Measurements from ENCODE around the gene PRKG1. TPM values are rescaled to one million over a fixed set of nuclear protein-coding genes. Genes with fewer than 3 reads are reported as not detected.

The PRKG1 gene
- total and polyA plus RNA-seq, 7 experiments from 2014 or later, result 0.19 TPM; not detected in 6

DNA sequence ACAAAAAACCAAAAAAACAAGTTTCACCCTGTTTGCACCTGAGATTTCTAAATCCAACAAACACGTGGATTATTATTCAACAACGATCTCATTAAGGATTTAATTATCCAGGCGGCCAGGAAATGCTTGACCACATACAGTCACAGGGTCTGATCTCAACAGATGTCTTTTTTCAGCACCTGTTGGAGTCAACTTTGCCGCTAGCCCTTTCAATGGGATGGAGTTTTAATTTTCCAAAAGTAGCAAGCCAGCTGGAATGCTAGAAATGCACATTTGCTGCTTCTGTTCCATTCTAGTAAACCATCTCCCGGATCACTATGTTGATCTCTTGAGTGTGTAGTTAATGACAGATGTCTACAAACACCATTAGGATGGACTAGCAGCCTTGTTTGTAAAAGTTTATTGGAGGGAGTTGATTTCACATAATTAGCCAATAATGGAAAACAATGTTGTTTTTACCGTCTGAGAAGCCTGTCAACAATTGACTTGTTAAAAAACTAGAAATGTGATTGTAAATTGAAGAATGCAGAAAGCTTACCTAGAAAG lies 1175.6 kb downstream of the PRKG1 start:
- Histone ChIP-seq H3K27ac (ENCODE audit: low read depth, low read length) (no peak overlapping the region), H3K9me3 (ENCODE audit: control insufficient read depth in 2 of 3, low read length in 3 of 3) (no peaks in the 10 kb centered on the region), H3K4me1 (ENCODE audit: control insufficient read depth in 2 of 2, insufficient read depth in 2 of 2, low read length in 2 of 2) (no peaks in the 10 kb centered on the region), H3K36me3 (ENCODE audit: control insufficient read depth in 2 of 3, insufficient read depth in 3 of 3, low read length in 3 of 3) (no peaks in the 10 kb centered on the region), H3K27me3 (ENCODE audit: control insufficient read depth in 2 of 2, insufficient read depth in 2 of 2, low read length in 2 of 2) (no peaks in the 10 kb centered on the region), H3K4me3 (ENCODE audit: low read length) (no peak overlapping the region)
- Mint-ChIP-seq H3K27me3 (no peaks in the 10 kb centered on the region), H3K27ac (no peak overlapping the region), H3K9me3 (peaks cover 0 to 2% (median 0%) of the 10 kb centered on the region in 11 donors), H3K36me3 (no peaks in the 10 kb centered on the region), H3K4me1 (no peaks in the 10 kb centered on the region), H3K4me3 (no peak overlapping the region)
- ATAC-seq (no peak), DNase-seq (no peak)
- ChIA-PET POLR2A (no interaction called here), CTCF (no interaction called here)
- intact Hi-C loops (cut with micrococcal nuclease), result no loop called here

DNA sequence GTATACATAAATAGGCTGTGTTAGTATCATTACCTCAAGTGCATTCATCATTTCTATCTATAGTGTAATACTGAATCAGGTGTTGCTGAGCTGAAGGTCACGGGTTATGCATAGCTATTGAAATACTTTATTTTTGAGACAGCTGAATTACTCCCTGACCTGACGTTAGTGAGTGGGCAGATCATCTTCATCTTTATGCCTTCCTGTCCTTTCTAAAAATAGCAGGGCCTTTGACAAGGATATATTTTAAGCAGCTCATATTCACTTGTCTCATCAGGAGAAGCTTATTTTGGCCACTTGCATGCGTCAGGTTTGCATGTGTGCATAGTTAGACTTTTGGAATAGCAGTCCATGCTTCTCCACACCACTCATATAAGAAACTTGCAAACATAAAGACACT lies 1176.2 kb downstream of the PRKG1 start:
- ChIA-PET CTCF (no interaction called here), POLR2A (no interaction called here)
- Histone ChIP-seq H3K9me3 (ENCODE audit: control insufficient read depth in 2 of 3, low read length in 3 of 3) (no peaks in the 10 kb centered on the region), H3K27ac (ENCODE audit: low read depth, low read length) (no peak overlapping the region), H3K4me3 (ENCODE audit: low read length) (no peak overlapping the region), H3K4me1 (ENCODE audit: control insufficient read depth in 2 of 2, insufficient read depth in 2 of 2, low read length in 2 of 2) (no peaks in the 10 kb centered on the region), H3K36me3 (ENCODE audit: control insufficient read depth in 2 of 3, insufficient read depth in 3 of 3, low read length in 3 of 3) (no peaks in the 10 kb centered on the region), H3K27me3 (ENCODE audit: control insufficient read depth in 2 of 2, insufficient read depth in 2 of 2, low read length in 2 of 2) (no peaks in the 10 kb centered on the region)
- Mint-ChIP-seq H3K4me1 (no peaks in the 10 kb centered on the region), H3K9me3 (peaks cover 0 to 2% (median 0%) of the 10 kb centered on the region in 11 donors), H3K27me3 (no peaks in the 10 kb centered on the region), H3K4me3 (no peak overlapping the region), H3K27ac (no peak overlapping the region), H3K36me3 (no peaks in the 10 kb centered on the region)
- intact Hi-C loops (cut with micrococcal nuclease), result no loop called here
- DNase-seq (no peak), ATAC-seq (no peak)

DNA sequence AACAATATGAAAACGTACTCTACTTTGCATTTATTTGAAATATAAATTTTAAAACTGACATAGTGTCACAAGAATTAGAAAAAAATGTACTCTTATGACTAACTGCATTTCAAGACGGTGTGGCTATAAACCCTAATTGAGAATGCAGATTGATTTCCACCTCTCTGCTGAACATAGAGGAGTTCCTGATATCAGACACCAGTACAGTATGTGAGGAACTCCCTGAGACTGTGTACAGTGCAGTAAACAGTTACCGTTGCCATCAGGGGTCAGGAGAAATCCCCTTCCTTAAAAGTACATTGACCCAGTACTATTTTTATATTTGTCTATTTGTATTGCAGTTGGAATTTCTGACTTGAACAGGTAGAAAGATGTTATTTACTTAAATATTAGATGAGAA lies 1178.0 kb downstream of the PRKG1 start:
- DNase-seq (no peak), ATAC-seq (no peak)
- ChIA-PET CTCF (no interaction called here), POLR2A (no interaction called here)
- Histone ChIP-seq H3K4me3 (ENCODE audit: low read length) (no peak overlapping the region), H3K9me3 (ENCODE audit: control insufficient read depth in 2 of 3, low read length in 3 of 3) (no peaks in the 10 kb centered on the region), H3K4me1 (ENCODE audit: control insufficient read depth in 2 of 2, insufficient read depth in 2 of 2, low read length in 2 of 2) (no peaks in the 10 kb centered on the region), H3K27ac (ENCODE audit: low read depth, low read length) (no peak overlapping the region), H3K36me3 (ENCODE audit: control insufficient read depth in 2 of 3, insufficient read depth in 3 of 3, low read length in 3 of 3) (no peaks in the 10 kb centered on the region), H3K27me3 (ENCODE audit: control insufficient read depth in 2 of 2, insufficient read depth in 2 of 2, low read length in 2 of 2) (no peaks in the 10 kb centered on the region)
- intact Hi-C loops (cut with micrococcal nuclease), result no loop called here
- no peaks in the 10 kb centered on the region for H3K27me3 Mint-ChIP-seq
- no peak overlapping the region for H3K4me3 Mint-ChIP-seq
- no peaks in the 10 kb centered on the region for H3K4me1 Mint-ChIP-seq
- no peak overlapping the region for H3K27ac Mint-ChIP-seq
- H3K9me3 Mint-ChIP-seq, result peaks cover 0 to 2% (median 0%) of the 10 kb centered on the region in 11 donors
- H3K36me3 Mint-ChIP-seq, result no peaks in the 10 kb centered on the region

DNA sequence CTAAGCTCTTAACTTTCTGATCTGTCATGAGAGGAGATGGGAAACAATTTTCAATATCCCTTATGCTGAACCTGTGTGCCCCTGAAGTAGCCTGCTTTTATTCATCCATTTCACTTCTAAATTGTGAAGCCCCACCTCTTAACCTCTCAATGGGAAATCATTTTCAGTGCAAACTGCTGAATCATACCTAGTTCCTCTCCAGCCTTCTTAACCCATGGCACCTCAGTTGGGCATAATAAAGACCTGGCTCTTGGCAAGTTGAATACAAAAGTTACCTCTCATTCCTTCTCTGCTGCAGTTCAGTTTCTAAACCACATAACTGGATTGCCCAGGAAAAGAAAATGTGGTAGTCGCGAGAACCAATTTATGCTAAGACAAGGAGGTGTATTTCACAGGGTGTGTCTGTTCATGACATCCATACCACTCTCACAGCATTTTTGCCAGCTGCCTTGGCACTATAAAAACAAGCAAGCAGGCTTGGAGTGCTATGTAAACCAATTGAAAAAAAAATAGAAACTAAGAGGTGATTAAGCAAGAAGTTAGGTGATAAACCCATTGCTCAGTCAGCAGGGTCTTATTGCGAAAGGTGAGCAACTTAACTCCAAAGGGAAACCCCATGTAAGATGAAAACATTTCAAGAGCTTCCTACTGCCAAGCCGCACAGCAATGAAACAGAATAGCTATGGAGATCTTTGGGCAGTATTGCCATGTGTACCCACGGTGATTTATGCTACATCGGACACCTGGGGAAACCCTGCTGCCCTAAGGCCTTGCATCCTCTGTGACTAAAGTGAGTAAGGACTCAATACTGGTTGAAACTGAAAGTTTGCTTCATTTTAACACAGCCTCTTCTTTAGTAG lies 1182.8 kb downstream of the PRKG1 start:
- Mint-ChIP-seq H3K4me3 (no peak overlapping the region), H3K36me3 (no peaks in the 10 kb centered on the region), H3K27me3 (no peaks in the 10 kb centered on the region), H3K4me1 (no peaks in the 10 kb centered on the region), H3K9me3 (no peaks in the 10 kb centered on the region), H3K27ac (no peak overlapping the region)
- no peak overlapping the region for H3K4me3 ChIP-seq (ENCODE audit: low read length)
- CTCF ChIA-PET, result no interaction called here
- H3K27ac ChIP-seq (ENCODE audit: low read depth, low read length), result no peak overlapping the region
- POLR2A ChIA-PET, result no interaction called here
- no peak for ATAC-seq
- H3K4me1 ChIP-seq (ENCODE audit: control insufficient read depth in 2 of 2, insufficient read depth in 2 of 2, low read length in 2 of 2), result no peaks in the 10 kb centered on the region
- H3K36me3 ChIP-seq (ENCODE audit: control insufficient read depth in 2 of 3, insufficient read depth in 3 of 3, low read length in 3 of 3), result no peaks in the 10 kb centered on the region
- DNase-seq, result no peak
- intact Hi-C loops (cut with micrococcal nuclease), result no loop called here
- H3K9me3 ChIP-seq (ENCODE audit: control insufficient read depth in 2 of 3, low read length in 3 of 3), result no peaks in the 10 kb centered on the region
- H3K27me3 ChIP-seq (ENCODE audit: control insufficient read depth in 2 of 2, insufficient read depth in 2 of 2, low read length in 2 of 2), result no peaks in the 10 kb centered on the region

- Histone ChIP-seq H3K27me3 (ENCODE audit: control insufficient read depth in 2 of 2, insufficient read depth in 2 of 2, low read length in 2 of 2) (no peaks in the 10 kb centered on the region), H3K9me3 (ENCODE audit: control insufficient read depth in 2 of 3, low read length in 3 of 3) (no peaks in the 10 kb centered on the region), H3K4me1 (ENCODE audit: control insufficient read depth in 2 of 2, insufficient read depth in 2 of 2, low read length in 2 of 2) (no peaks in the 10 kb centered on the region), H3K27ac (ENCODE audit: low read depth, low read length) (no peak overlapping the region), H3K4me3 (ENCODE audit: low read length) (no peak overlapping the region), H3K36me3 (ENCODE audit: control insufficient read depth in 2 of 3, insufficient read depth in 3 of 3, low read length in 3 of 3) (no peaks in the 10 kb centered on the region)
- intact Hi-C loops (cut with micrococcal nuclease), result no loop called here
- H3K4me1 Mint-ChIP-seq, result no peaks in the 10 kb centered on the region
- no peak for ATAC-seq
- H3K36me3 Mint-ChIP-seq, result no peaks in the 10 kb centered on the region
- POLR2A ChIA-PET, result no interaction called here
- no peak overlapping the region for H3K27ac Mint-ChIP-seq
- no peak for DNase-seq
- H3K9me3 Mint-ChIP-seq, result no peaks in the 10 kb centered on the region
- H3K27me3 Mint-ChIP-seq, result no peaks in the 10 kb centered on the region
- CTCF ChIA-PET, result no interaction called here
- no peak overlapping the region for H3K4me3 Mint-ChIP-seq
These were observed 1183.4 kb downstream of the PRKG1 start for GRCh38 chr10:52257692-52258075.

DNA sequence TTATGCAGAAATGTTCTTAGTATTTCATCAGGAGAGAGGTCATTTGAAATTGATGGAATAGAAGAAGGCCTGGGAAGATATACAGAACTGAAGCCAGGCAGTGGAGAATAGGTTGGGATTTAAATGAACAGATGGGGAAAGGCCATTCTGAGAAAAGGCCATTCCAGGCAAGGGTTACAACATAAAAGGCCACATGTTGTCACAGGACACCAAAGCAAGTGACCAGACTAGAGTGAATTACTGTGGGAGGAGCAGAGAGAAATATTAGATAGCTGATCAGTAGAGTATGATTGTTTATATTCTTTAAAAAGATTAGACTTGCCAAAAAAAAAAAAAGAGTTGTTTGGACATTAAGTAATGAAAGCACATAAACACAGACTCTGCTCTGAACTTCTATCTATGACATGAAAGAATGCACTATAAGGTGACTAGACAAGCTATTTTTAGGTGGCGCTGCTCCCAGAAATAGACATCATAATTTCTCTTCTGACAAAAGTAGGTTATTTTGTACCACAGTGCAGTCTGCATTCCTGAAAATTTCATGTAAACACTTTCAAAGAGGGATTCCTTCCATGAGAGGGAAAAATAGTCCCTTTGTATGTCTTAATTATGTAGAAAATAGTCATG lies 1184.6 kb downstream of the PRKG1 start:
- CTCF ChIA-PET, result no interaction called here
- POLR2A ChIA-PET, result no interaction called here
- Mint-ChIP-seq H3K9me3 (no peaks in the 10 kb centered on the region), H3K4me3 (no peak overlapping the region), H3K4me1 (no peaks in the 10 kb centered on the region), H3K27ac (no peak overlapping the region), H3K27me3 (no peaks in the 10 kb centered on the region), H3K36me3 (no peaks in the 10 kb centered on the region)
- ATAC-seq (no peak), DNase-seq (no peak)
- intact Hi-C loops (cut with micrococcal nuclease), result no loop called here
- Histone ChIP-seq H3K27ac (ENCODE audit: low read depth, low read length) (no peak overlapping the region), H3K27me3 (ENCODE audit: control insufficient read depth in 2 of 2, insufficient read depth in 2 of 2, low read length in 2 of 2) (no peaks in the 10 kb centered on the region), H3K36me3 (ENCODE audit: control insufficient read depth in 2 of 3, insufficient read depth in 3 of 3, low read length in 3 of 3) (no peaks in the 10 kb centered on the region), H3K4me1 (ENCODE audit: control insufficient read depth in 2 of 2, insufficient read depth in 2 of 2, low read length in 2 of 2) (no peaks in the 10 kb centered on the region), H3K4me3 (ENCODE audit: low read length) (no peak overlapping the region), H3K9me3 (ENCODE audit: control insufficient read depth in 2 of 3, low read length in 3 of 3) (no peaks in the 10 kb centered on the region)

- no peak for ATAC-seq
- intact Hi-C loops (cut with micrococcal nuclease), result no loop called here
- CTCF ChIA-PET, result no interaction called here
These were observed 1185.1 kb downstream of the PRKG1 start for GRCh38 chr10:52259426-52259812.

More at GRCh38 chr10:52259426-52259812, 1185.1 kb downstream of the PRKG1 start:
- Histone ChIP-seq H3K27ac (ENCODE audit: low read depth, low read length) (no peak overlapping the region), H3K4me1 (ENCODE audit: control insufficient read depth in 2 of 2, insufficient read depth in 2 of 2, low read length in 2 of 2) (no peaks in the 10 kb centered on the region), H3K4me3 (ENCODE audit: low read length) (no peak overlapping the region), H3K27me3 (ENCODE audit: control insufficient read depth in 2 of 2, insufficient read depth in 2 of 2, low read length in 2 of 2) (no peaks in the 10 kb centered on the region), H3K36me3 (ENCODE audit: control insufficient read depth in 2 of 3, insufficient read depth in 3 of 3, low read length in 3 of 3) (no peaks in the 10 kb centered on the region), H3K9me3 (ENCODE audit: control insufficient read depth in 2 of 3, low read length in 3 of 3) (no peaks in the 10 kb centered on the region)
- no peaks in the 10 kb centered on the region for H3K27me3 Mint-ChIP-seq
- H3K4me1 Mint-ChIP-seq, result no peaks in the 10 kb centered on the region
- H3K27ac Mint-ChIP-seq, result no peak overlapping the region
- no peaks in the 10 kb centered on the region for H3K36me3 Mint-ChIP-seq
- POLR2A ChIA-PET, result no interaction called here
- H3K9me3 Mint-ChIP-seq, result no peaks in the 10 kb centered on the region
- DNase-seq, result no peak
- H3K4me3 Mint-ChIP-seq, result no peak overlapping the region

Measured in naive thymus-derived CD4-positive, alpha-beta T cell (primary cell).